Lower leg skin (tissue), 3 donors: ENCODE measurements around the gene SPATA33.

Experiments
- CTCF ChIP-seq, 3 donors: fragments of 450-650 bp; IDR thresholded peaks; one replicate each; pipeline ENCODE4 v1.5.1; 2016; ENCODE audit warnings: antibody characterized with exemption in 3 of 3, mild to moderate bottlenecking in 3 of 3, moderate library complexity in 2 of 3
- POLR2A ChIP-seq, 2 donors: fragments of 450-650 bp; IDR thresholded peaks; one replicate each; pipeline ENCODE4 v1.6.1; 2016 to 2017; ENCODE audit warnings: antibody characterized with exemption in 2 of 2, mild to moderate bottlenecking in 1 of 2, moderate library complexity in 1 of 2

- no peak for TF ChIP-seq CTCF (IDR thresholded peaks at IDR 0.05)
- no peak for TF ChIP-seq POLR2A (IDR thresholded peaks at IDR 0.05)
Measured at GRCh38 chr16:89658221-89658879, 714 bp downstream of the SPATA33 start.
